ENCODE data around the gene AUTS2.

AUTS2 gene

GRCh38 chr7:69791739-69792138, 193.5 kb downstream of the AUTS2 start:
- TF ChIP-seq PAX5 (IDR thresholded peaks at IDR 0.05; ENCODE audit: insufficient read depth, low read length, severe bottlenecking) = no peak
- TF ChIP-seq POLR2AphosphoS5 (IDR thresholded peaks at IDR 0.05; ENCODE audit: low read depth, low read length) = no peak
- TF ChIP-seq POU2F2 (IDR thresholded peaks at IDR 0.05; ENCODE audit: low read depth, low read length) = no peak
- TF ChIP-seq SPI1 (IDR thresholded peaks at IDR 0.05; ENCODE audit: low read depth, low read length) = no peak
- TF ChIP-seq POLR2A (IDR thresholded peaks at IDR 0.05; ENCODE audit: low read depth, low read length) = no peak
- no peak for TF ChIP-seq TAF1 (IDR thresholded peaks at IDR 0.05; ENCODE audit: low read depth, low read length)
- no peak for DNase-seq (ENCODE audit: insufficient read length, low spot score)
- no peak for FAIRE-seq

- no peak for DNase-seq (ENCODE audit: insufficient read length, low spot score)
- no peak for FAIRE-seq
- TF ChIP-seq POLR2AphosphoS5 (IDR thresholded peaks at IDR 0.05; ENCODE audit: low read depth, low read length) = no peak
- TF ChIP-seq POU2F2 (IDR thresholded peaks at IDR 0.05; ENCODE audit: low read depth, low read length) = no peak
- TF ChIP-seq PAX5 (IDR thresholded peaks at IDR 0.05; ENCODE audit: insufficient read depth, low read length, severe bottlenecking) = no peak
- TF ChIP-seq TAF1 (IDR thresholded peaks at IDR 0.05; ENCODE audit: low read depth, low read length) = no peak
- peak; percentile 56; the same call in 1 of the 2 replicates for TF ChIP-seq SPI1 (IDR thresholded peaks at IDR 0.05; ENCODE audit: low read depth, low read length)
- TF ChIP-seq POLR2A (IDR thresholded peaks at IDR 0.05; ENCODE audit: low read depth, low read length) = no peak
Measured at GRCh38 chr7:69795932-69796331, 197.7 kb downstream of the AUTS2 start.

- DNase-seq (ENCODE audit: insufficient read length, low spot score) (no peak), FAIRE-seq (no peak)
- TF ChIP-seq POLR2AphosphoS5 (IDR thresholded peaks at IDR 0.05; ENCODE audit: low read depth, low read length) = no peak
- no peak for TF ChIP-seq POLR2A (IDR thresholded peaks at IDR 0.05; ENCODE audit: low read depth, low read length)
- no peak for TF ChIP-seq PAX5 (IDR thresholded peaks at IDR 0.05; ENCODE audit: insufficient read depth, low read length, severe bottlenecking)
- no peak for TF ChIP-seq TAF1 (IDR thresholded peaks at IDR 0.05; ENCODE audit: low read depth, low read length)
- TF ChIP-seq POU2F2 (IDR thresholded peaks at IDR 0.05; ENCODE audit: low read depth, low read length) = no peak
- no peak for TF ChIP-seq SPI1 (IDR thresholded peaks at IDR 0.05; ENCODE audit: low read depth, low read length)
Measured at GRCh38 chr7:69796416-69796815, 198.1 kb downstream of the AUTS2 start.

- peak; percentile 66 for FAIRE-seq
- TF ChIP-seq SPI1 (IDR thresholded peaks at IDR 0.05; ENCODE audit: low read depth, low read length) (peak; percentile 49), PAX5 (IDR thresholded peaks at IDR 0.05; ENCODE audit: insufficient read depth, low read length, severe bottlenecking) (no peak)
- DNase-seq (ENCODE audit: insufficient read length, low spot score) = no peak
Measured at GRCh38 chr7:69799048-69799697, 200.9 kb downstream of the AUTS2 start.

GRCh38 chr7:69799990-69800389, 201.7 kb downstream of the AUTS2 start:
- FAIRE-seq = peak; percentile 13
- TF ChIP-seq TAF1 (IDR thresholded peaks at IDR 0.05; ENCODE audit: low read depth, low read length) (no peak), POLR2A (IDR thresholded peaks at IDR 0.05; ENCODE audit: low read depth, low read length) (no peak), POU2F2 (IDR thresholded peaks at IDR 0.05; ENCODE audit: low read depth, low read length) (no peak), SPI1 (IDR thresholded peaks at IDR 0.05; ENCODE audit: low read depth, low read length) (no peak), PAX5 (IDR thresholded peaks at IDR 0.05; ENCODE audit: insufficient read depth, low read length, severe bottlenecking) (no peak), POLR2AphosphoS5 (IDR thresholded peaks at IDR 0.05; ENCODE audit: low read depth, low read length) (no peak)
- DNase-seq (ENCODE audit: insufficient read length, low spot score) = no peak

GRCh38 chr7:69800495-69800894, 202.2 kb downstream of the AUTS2 start:
- FAIRE-seq (no peak), DNase-seq (ENCODE audit: insufficient read length, low spot score) (no peak)
- TF ChIP-seq POLR2A (IDR thresholded peaks at IDR 0.05; ENCODE audit: low read depth, low read length) (no peak), PAX5 (IDR thresholded peaks at IDR 0.05; ENCODE audit: insufficient read depth, low read length, severe bottlenecking) (no peak), POU2F2 (IDR thresholded peaks at IDR 0.05; ENCODE audit: low read depth, low read length) (no peak), POLR2AphosphoS5 (IDR thresholded peaks at IDR 0.05; ENCODE audit: low read depth, low read length) (no peak), SPI1 (IDR thresholded peaks at IDR 0.05; ENCODE audit: low read depth, low read length) (no peak), TAF1 (IDR thresholded peaks at IDR 0.05; ENCODE audit: low read depth, low read length) (no peak)

- FAIRE-seq (peak; percentile 78), DNase-seq (ENCODE audit: insufficient read length, low spot score) (no peak)
- TF ChIP-seq POLR2AphosphoS5 (IDR thresholded peaks at IDR 0.05; ENCODE audit: low read depth, low read length) (no peak), SPI1 (IDR thresholded peaks at IDR 0.05; ENCODE audit: low read depth, low read length) (no peak), PAX5 (IDR thresholded peaks at IDR 0.05; ENCODE audit: insufficient read depth, low read length, severe bottlenecking) (no peak), POLR2A (IDR thresholded peaks at IDR 0.05; ENCODE audit: low read depth, low read length) (no peak)
Measured at GRCh38 chr7:69801729-69802682, 203.7 kb downstream of the AUTS2 start.

GRCh38 chr7:69803699-69804516, 205.6 kb downstream of the AUTS2 start:
- peak; percentile 30 for DNase-seq (ENCODE audit: insufficient read length, low spot score)
- peak; percentile 99 for FAIRE-seq
- TF ChIP-seq POLR2AphosphoS5 (IDR thresholded peaks at IDR 0.05; ENCODE audit: low read depth, low read length) (no peak), PAX5 (IDR thresholded peaks at IDR 0.05; ENCODE audit: insufficient read depth, low read length, severe bottlenecking) (no peak), POU2F2 (IDR thresholded peaks at IDR 0.05; ENCODE audit: low read depth, low read length) (peak; percentile 46), POLR2A (IDR thresholded peaks at IDR 0.05; ENCODE audit: low read depth, low read length) (no peak), TAF1 (IDR thresholded peaks at IDR 0.05; ENCODE audit: low read depth, low read length) (0 out of 2 replicates have a peak, but pooled peaks have one; percentile 28), SPI1 (IDR thresholded peaks at IDR 0.05; ENCODE audit: low read depth, low read length) (peak; percentile 25; the same call in 1 of the 2 replicates)

- TF ChIP-seq POLR2AphosphoS5 (IDR thresholded peaks at IDR 0.05; ENCODE audit: low read depth, low read length) = no peak
- no peak for TF ChIP-seq POU2F2 (IDR thresholded peaks at IDR 0.05; ENCODE audit: low read depth, low read length)
- TF ChIP-seq TAF1 (IDR thresholded peaks at IDR 0.05; ENCODE audit: low read depth, low read length) = no peak
- TF ChIP-seq PAX5 (IDR thresholded peaks at IDR 0.05; ENCODE audit: insufficient read depth, low read length, severe bottlenecking) = no peak
- no peak for TF ChIP-seq POLR2A (IDR thresholded peaks at IDR 0.05; ENCODE audit: low read depth, low read length)
- no peak for DNase-seq (ENCODE audit: insufficient read length, low spot score)
- FAIRE-seq = no peak
Measured at GRCh38 chr7:69804962-69805361, 206.7 kb downstream of the AUTS2 start.

Data from GM12891 (cell line).